IPS-NIHi7 (cell line): ENCODE data around the gene LPP.
"Not testable (repeated sequence)": the region's sequence is repeated elsewhere in the genome, so short reads cannot be mapped to it uniquely, and the experiment has no call there.

ENCODE experiments used
- DNase-seq: peaks from one replicate; pipeline ENCODE4 v3.0.0; 2012; ENCODE audit warnings: mixed read lengths; ENCODE audit errors: extremely low spot score

LPP gene

DNA sequence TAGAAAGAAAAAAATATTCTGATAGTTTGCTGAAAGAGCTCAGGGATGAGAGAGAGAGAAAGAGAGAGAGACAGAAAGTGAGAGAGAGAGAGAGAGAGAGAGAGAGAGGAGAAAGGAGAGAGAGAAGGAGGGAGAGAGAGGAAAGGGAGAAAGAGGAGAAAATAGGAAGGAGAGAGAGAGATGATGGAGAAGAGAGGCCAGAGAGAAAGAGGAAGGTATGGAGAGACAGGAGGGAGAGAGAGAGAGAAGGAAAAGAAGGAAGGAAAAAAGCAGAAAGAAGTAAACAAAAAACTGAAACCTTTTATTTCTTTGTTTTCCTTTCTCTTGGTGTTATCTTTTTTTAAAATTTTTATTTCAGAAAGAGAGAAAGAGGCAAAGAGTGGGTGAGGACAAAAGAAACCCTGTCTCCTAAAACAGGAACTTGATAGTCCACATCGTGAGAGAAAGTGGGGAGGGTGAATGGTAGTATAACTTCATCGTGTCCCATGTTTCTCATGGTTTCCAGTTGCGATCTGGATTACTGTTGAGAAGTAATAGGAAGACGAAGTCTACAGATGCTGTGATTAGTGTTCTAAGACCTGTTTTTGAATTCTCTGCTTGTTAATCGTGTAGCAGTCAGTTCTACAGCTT lies 279.7 kb downstream of the LPP start:
- DNase-seq = no peak

DNA sequence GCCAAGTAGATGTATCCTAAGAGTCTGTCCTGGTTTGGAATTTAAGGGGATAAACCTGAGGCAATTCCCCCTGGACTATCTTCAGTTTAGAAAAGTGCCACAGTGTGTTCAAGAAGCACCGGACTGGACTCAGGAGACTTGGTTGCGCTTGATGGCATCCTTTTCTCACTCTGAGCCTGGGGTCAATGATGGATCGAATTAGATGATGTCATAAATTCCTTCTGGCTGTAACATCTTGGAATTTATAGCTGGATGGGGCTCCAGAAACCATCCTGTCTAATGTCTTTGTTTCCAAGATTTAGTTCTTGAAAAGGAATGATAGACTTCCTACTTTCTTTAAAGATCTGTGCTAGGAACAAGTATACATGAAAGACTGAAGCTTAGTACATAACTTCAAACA lies 280.6 kb downstream of the LPP start:
- no peak for DNase-seq

DNA sequence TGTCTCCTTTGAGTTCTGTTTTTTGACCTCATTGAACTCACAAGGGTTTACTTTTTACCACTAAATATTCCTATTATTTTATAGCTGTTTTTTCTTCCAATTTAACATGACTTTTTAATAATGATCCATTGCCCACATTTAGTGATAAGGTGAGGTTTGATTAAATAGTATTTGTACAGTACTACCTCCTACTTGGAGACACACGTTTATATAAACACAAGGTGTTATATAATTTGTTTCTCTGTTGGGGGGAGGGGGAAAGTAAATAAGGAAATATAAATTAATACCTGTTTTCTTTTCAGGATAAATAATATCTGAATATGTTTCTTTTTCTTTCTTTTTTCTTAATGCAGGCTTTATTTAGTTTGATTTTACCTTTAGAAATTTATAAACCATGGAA lies 281.3 kb downstream of the LPP start:
- no peak for DNase-seq

DNA sequence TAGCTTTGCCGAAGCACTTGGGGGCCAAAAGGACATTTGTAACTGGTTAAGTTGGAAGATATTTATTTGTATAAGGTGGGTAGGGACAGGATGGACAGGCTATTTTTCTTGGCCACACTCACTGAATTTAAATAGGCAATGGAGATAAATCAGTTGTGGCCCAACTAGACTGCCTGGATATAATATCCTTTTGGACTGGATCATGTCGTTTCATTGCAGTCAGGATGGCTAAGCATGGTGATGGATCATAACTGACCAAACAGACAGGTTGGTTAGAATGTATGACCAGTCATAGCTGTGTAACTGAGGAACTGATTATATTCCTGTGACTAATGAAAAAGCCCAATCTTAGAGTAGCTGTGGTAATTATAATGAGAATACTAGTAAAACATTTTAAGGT lies 284.0 kb downstream of the LPP start:
- DNase-seq = no peak

DNA sequence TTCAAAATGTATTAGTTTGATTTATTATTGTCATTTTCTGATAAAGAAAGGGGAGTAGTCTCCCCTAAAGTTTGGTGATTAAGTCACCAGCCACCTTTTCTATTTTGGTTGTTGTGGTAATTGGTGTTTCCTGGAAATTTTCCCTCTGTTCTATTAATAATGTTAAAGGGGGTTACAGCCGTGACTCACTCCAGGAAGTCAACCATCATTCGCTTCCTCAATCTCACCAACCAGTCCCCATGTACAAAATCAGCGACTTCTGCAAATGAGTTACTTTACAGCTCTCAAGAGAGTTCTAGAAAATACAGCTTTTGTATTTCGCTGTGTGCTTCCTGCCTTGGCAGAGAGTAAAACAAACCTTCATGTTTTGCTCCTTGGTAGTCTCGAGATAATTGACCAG lies 285.1 kb downstream of the LPP start:
- DNase-seq = no peak

DNA sequence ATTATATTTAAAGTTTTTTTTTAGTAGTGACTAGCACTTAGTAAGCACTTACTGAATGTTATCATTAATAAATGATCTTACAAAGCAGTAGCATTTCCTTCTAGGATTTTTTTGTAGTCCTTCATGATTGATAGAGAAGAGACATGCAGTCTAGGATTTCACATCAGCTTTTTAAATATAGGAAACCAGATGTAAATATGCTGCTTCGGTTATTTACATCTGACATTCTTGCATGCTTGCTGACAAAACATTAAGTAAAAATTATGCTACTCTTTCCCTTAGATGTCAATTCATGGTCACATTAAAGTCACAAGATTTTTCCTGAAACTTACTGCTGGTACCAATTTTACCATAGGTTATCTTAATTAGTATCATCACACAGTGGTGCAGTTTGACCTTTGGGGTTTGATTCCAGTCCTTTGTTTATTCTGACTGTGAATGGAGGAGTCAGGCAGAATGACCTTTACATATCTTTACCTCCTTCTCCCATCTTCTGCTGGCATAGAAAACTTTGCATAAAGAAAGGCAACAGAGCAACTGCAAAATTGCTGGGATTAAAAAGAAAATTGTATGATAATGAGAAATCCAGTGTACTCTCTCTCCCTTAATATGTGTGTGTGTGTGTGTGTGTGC lies 286.5 kb downstream of the LPP start:
- DNase-seq = no peak

DNA sequence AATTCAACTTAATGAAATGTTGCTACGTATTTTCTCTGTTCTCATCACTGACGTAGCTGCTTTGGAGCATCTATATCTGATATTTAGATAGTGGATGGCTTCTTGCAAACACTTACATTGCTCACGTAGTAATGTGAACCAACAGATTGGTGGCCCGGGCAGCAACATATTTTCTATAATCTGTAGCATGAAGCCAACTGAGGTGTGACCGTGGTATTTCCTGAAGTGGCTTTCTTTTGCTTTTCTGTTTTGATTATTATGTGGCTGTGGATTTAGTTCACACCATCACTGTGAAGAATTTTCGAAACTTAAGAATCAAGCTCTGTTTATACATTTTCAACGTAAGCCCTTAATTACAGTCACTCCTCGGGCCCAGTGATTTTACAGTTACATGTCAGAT lies 288.5 kb downstream of the LPP start:
- DNase-seq = no peak

DNA sequence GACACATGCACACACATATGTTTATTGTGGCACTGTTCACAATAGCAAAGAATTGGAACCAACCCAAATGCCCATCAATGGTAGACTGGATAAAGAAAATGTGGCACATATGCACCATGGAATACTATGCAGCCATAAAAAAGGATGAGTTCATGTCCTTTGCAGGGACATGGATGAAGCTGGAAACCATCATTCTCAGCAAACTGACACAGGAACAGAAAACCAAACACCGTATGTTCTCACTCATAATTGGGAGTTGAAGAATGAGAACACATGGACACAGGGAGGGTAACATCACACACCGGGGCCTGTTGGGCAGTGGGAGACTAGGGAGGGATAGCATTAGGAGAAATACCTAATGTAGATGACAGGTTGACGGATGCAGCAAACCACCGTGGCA lies 291.2 kb downstream of the LPP start:
- not testable (repeated sequence) for DNase-seq

DNA sequence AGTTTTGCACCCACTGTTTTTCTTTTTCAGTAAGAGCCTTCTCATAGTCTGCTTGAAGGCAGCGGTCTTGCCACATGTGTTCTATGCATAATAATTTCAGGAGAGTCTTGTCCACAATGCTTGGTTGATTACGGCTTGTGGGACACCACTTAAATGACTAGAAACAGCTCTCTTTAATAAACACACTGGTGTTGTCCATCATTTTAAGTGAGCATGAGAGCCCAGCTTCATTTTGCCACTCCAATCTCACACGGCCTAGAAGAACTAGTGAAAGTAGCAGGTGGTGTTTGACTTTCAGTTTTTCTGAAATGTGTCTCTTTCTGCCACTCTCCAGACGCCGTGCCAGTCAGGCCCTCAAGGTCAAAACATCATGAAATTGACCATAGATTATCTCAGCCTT lies 292.1 kb downstream of the LPP start:
- DNase-seq = no peak

DNA sequence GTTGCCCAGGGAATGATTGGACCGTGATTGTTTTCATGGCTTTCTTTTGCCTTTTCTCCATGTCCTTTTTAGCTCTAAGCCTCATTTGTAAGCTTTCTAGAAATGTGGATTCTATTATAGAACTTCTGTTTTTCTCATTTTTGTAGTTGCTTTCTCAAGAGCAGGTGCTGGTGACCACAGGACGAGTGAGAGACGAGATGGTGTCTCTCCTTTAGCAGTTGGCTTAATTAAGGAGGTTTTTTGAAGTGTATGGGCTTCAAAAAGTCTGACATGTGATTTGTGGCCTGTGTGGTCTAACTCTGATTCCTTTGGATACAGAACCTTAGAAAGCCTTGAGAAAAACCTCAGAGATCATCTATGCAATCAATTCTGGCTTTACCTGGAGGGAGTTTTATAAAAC lies 292.8 kb downstream of the LPP start:
- DNase-seq = no peak

DNA sequence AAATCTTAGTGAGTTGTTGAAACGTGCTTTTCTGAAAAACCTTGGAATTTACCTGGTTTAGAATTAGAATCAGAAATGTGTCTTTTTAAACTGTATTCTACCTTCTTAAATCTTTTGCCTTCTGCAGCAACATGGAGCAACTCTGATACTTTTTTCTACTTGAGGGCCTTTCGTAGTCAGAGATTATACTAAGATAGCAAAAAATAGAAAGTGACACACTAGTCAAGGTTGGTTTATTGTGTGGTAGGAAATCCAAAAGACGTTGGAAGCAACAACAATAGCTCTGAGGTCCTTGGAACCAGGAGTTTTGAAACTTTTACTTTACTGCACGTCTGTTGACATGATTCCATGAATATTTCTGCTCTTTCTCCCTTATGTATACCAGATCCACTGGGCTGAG lies 294.9 kb downstream of the LPP start:
- DNase-seq = no peak

DNA sequence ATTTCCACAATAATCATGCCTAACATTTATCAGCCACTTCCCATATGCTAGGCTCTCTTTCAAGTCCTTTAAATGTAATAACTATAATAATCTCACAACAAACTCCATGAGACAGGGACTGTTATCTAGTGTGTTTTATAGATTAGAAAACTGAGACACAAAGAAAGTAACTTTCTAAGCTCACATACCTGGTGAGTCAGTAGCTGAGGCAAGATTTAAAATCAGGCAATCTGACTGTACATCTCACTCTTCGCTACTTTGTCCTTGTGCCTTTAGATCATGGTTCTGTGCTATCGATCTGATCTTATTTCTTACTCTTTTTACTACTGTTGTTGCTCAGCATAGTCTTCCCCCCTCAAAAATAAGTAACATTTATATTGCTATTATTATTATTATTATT lies 295.5 kb downstream of the LPP start:
- DNase-seq = no peak

DNA sequence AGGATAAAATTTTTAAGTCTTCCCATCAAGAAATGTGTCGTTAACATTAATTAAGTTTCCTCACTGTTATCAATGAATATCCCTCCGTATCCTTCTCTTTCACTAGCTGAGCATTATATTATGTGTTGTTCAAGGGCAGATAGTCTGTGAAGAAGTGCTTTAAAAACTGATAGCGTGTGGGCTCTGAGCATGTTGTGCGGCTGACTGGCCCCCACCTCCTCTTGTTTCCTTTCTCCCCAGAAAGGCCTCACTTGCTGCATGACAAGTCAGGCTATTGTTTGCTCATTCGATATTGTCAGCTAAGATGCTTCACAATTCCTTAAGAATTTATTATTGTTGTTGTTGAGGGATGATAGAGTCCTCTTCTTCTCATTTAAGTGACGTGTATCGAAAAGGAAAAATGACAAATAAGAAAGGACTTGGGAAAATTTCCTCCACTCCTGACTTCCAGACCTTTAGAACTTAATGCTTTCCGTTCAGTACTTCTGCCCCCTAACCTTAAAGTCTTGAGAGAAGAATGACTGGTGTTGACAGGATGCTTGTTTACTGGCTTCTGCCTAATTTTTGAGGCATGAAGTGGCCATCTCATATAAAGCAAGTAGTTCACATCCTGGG lies 298.3 kb downstream of the LPP start:
- DNase-seq = no peak

DNA sequence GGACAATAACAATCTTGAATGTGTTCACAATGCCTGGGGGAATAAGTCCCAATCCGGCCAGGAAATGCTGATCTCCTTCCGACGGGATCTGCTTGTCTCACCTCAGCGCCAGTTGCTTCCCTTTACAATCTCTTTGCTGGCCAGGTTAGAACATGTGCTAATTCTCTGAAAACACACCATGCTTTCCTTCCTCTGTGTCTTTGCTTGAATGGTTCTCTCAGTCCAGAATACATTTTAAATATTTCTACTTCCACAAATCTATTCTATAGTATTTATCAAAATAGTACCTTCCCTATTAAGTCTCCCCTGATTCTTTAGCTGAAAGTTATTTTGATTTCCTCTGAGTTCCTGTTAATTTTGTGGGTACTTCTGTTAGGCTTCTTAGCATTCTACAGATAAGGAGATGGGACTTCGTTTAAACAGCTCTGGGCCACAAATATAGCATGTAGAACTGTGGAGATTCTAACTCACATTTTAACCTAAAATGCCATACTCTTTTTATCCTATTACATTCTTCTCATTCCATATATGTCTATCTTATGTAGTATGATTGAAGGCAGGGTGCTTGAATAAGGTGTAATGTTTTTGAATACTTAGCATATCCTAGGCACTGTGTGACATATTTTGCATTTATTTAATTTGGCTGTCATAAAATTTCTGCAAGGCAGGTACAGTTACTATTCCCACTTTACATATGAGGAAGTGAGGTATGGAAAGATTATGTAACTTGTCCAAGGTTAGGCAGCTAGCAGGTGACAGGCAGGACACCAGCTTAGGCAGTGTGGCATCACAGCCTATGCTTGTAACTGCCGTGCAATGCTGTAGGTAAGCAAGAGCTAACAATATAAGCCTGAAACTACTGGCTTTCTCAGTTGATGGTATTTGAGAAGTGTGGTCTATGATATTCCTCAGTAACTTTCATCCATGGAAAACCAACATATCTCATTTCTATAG lies 299.8 kb downstream of the LPP start:
- DNase-seq = no peak

DNA sequence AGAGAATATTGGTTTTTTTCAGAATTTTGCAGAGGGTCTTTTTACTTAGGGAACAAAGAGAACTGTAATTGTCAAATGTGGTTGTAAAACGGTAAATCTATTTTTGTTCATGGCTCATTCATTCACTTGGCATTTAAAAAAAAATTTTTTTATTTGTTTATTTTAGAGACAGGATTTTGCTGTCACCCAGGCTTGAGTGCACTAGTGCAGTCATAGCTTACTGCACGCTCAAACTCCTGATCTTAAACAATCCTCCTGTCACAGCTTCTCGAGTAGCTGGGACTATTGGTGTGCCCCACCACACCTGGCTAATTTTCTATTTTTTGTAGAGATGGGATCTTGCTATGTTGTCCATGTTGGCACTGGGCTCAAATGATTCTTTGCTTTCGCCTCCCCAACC lies 301.8 kb downstream of the LPP start:
- DNase-seq = no peak

DNA sequence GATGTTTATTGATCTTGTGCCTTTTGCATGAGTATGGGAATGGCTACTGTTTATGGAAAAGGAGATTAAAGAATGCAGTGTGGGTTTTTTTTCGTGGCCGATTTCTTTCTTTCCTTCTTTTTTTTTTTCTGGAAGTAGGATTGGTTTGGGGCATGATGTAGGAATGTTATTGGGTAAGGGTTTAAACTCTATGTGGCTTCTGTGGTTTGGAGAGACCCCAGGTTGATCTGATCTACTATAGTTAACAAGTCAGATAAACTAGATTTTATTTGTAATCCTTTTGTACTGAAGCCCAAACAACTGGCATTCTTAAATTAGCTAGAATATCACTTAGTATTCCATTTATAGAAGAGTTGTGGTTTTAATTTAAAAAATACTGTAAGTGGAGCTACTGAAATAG lies 304.8 kb downstream of the LPP start:
- no peak for DNase-seq

DNA sequence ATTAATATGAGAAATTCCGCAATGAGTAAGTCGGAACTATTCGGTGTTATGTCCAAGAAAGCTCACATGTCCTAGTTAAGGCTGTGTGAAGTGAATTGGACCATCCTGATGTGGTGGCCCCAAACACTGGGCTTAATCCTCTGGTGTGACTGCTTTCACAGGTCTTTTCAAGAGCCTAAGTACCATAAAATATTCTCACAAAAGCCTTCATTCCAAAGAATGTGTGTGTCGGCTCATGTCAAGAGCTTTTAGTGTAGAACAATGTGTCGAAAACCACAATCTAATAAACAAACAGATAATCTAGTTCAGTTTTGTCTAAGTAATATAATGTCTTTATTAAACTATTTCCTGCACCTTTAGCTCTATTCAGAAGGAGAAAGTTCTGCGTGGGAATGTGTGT lies 311.4 kb downstream of the LPP start:
- no peak for DNase-seq

DNA sequence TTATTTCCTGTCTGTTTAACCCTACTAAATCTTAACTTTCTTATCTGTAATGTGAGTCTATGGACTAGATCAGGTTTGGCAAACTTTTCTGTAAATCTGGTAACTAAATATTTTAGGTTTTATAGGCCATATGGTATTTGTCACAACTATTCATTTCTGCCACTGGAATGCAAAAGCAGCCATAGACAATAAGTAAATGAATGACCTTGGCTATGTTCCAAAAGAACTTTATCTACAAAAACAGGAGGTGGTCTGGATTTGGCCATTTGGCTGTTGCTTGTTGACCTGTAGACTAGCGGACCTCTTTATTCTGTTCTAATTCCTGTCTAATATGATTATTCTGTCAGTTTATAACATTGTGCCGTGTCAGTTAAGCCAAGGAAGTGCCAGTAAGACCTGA lies 314.2 kb downstream of the LPP start:
- no peak for DNase-seq

DNA sequence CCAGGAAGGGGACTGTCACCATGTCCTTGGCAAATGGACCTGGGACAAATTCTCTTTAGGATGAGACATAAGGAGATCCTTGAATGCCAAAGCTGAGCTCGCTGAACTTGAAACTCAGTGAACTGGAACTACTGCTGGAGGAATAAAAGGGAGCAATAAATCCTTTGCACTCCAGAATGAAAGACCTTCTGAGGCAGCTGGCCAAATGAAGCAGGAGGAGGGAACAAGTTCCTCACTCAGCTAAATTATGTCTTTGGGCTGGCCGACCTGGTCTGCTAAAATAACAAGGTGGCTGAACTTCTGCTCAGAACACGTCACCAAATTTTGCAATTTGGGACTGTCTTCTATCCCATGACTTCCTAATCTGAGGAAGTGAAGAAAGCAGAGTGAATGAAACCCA lies 314.7 kb downstream of the LPP start:
- no peak for DNase-seq

DNA sequence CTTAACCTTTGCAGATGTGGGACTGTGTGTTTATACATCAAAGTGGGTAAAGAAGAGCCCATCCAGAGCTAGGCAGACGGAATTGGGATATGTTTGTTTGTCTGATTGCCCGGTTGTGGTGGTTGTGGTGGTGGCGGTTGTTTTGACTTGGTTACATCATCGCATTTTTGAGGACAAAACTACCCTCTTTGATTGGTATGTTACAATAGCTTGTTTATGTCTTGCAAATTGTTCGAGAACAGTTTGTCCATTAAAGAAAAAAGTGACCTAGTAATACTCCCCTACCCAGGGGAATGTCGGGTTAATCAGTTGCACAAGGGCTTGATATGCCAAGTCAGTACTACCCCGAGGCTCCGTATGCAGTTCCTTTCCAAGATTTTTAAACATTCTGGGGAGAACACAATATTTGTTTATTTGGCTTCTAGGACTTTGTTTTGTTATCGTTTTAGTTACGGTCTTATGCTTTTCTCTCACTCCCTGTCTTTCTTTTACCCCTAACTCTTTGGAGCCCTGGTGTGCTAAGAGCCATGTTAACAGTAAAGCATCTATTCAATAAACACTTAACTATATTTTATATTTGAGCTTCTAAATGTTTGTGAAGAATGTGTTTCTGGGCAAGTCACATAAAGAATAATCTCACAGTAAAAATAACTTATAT lies 315.4 kb downstream of the LPP start:
- no peak for DNase-seq

DNA sequence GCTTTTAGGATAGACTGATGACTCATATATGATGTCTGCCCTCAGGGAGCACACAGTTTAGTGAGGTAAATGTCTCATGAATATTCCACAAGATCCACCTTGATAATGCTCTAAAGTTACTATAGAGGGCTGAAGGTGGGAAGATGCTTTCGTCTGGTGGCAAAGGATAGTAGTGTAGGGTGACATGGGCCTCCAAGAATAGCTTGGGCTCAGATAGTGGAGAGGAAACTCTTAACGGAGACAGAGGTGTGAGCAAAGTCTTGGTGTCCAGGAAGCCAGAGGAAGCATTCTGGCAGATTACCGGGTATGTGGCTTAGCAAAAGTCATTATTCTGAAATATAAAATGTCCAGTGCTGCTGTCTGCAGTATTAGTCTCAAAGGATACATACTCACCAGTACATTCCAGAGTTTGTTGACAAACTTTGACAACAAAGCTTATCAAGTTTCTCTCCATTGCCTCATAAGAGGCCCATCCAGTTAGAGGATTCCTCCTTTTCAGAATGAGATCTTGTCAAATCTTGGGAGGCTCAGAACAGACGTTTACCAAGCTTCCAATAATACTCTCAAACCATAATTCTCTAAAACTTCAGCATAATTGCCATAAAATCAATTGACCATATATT lies 316.7 kb downstream of the LPP start:
- DNase-seq = no peak

DNA sequence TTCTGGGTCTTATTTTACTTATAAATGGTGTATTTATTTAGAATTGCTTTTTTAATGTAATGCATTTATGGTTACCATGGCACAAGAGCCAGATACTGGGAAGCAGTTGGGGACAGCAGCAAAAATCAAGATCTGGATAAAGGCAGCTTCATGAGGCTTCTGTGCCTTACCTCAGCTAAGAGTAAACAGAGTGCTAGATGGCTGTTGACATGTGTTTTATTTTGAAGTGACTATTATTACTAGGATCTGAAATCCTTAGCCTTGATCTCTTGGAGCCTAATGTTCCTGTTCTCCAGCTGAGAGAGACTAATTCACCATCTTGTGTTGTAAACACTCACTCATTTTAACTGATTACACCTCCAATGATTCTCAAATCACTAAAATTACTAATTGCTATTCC lies 317.8 kb downstream of the LPP start:
- DNase-seq = no peak
